ENCODE data around the gene SALL4. TPM values are rescaled to one million over a fixed set of nuclear protein-coding genes. Genes with fewer than 3 reads are reported as not detected.

Gene SALL4
- total RNA-seq: 0.11 and 0.26 TPM in 2 replicates

GRCh38 chr20:51802170-51802751 is at the start of gene SALL4:
Gene SALL4, minus strand, starts transcription at chr20:51802521. Its CDS starts 113 bp downstream, at chr20:51802408.

DNA sequence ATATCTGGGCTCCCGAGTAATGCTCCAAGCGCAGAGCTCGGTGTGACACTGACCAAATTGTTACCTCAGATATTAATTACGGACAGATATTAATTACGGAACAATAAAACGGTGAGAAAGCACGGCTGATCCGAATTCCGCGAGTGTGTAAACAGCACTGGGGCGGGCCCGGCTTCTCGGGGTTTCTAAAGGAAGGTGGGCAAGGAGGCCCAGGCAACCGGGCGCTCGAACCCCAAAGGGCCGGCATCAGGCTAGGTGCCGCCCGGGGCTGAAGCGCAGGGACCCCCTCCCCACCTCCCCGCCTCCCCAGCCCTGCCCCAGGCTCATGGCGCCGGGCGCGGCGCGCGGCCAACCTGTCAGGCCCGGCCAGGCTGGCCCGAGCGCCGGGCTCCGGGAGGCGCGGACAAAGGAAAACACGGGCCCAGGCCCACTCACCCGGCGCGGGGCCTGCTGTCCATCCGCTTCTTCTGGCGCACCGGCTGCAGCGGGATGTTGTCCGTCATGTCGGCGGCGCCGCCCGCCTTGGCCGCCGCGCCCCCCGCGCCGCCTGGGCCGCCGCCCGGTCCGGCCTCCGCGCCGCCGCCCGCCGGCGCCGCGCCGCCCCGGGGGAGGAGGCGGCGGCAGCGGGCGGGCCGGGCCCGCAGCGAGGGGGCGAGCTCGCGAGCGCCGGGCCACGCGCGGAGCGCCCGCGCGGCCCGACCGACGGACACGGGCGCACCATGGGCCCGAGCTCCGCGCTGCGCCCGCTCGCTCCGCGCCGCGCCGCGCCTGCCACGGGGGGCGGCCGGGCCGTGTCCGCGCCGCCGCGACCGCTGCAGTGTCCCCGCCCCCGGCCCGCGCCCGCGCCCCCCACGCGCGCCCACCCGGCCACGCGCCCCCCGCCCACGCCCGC is 34.2 kb downstream of the SALL4 start, which contains the start of gene ATP9A:
Gene ATP9A, minus strand, starts transcription at position 524 of the 892 bp plus-strand sequence. Its CDS starts 21 bp downstream, at position 503.

Other genes with a start within 250 kb of the SALL4 start
- 25.0 and 26.3 TPM in 2 replicates for gene ATP9A, start 34.1 kb downstream of the SALL4 start, total RNA-seq